Stimulated activated naive CD8-positive, alpha-beta T cell treated with anti-CD3 and anti-CD28 coated beads, Interleukin-15, amount 100 ng/mL, for 72 hours (primary cell): ENCODE results near the gene ADAMTSL2.

Experiments
- ATAC-seq: fragments of 150-1000 bp; cut with Tn5 transposase; 2 replicates; pipeline ENCODE4 v1.10.0; 2021; ENCODE audit warnings: mild to moderate bottlenecking, moderate library complexity
- DNase-seq, 2 donors: peaks; one replicate each; pipeline ENCODE4 v3.0.0; 2021 to 2022
- H3K27ac Mint-ChIP-seq, 2 donors: one replicate each; pipeline ENCODE4 v1.8.0; 2022; ENCODE audit warnings: mild to moderate bottlenecking in 2 of 2, mixed read lengths in 2 of 2, moderate library complexity in 2 of 2
- H3K27me3 Mint-ChIP-seq: one replicate; pipeline ENCODE4 v1.8.0; 2022; ENCODE audit warnings: mixed read lengths
- H3K4me1 Mint-ChIP-seq: one replicate; pipeline ENCODE4 v1.8.0; 2022; ENCODE audit warnings: mild to moderate bottlenecking, mixed read lengths
- H3K4me3 Mint-ChIP-seq, 2 donors: one replicate each; pipeline ENCODE4 v1.8.0; 2022; ENCODE audit warnings: mild to moderate bottlenecking in 2 of 2, mixed read lengths in 2 of 2, moderate library complexity in 1 of 2
- H3K9me3 Mint-ChIP-seq, 2 donors: one replicate each; pipeline ENCODE4 v1.8.0; 2022; ENCODE audit warnings: mixed read lengths in 2 of 2

Gene ADAMTSL2

DNA sequence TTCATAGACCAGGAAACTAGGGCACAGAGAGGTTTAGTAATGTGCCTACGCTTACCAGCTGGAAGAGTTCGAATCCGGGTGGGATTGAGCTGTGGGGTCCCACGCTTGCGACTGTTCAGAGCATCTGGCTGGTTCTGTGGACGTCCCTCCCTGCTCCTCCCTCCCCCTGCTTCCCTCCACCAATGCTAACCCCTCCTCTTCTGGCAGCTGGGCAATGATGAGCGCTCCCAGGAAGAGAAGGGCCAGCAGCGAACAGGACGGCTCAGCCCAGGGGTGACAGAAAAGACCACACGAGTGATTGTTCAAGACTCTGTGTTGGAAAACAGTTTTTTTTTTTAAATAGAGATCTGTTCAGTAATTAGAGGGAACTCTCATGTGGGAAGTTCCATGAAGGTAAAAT is 67.8 kb downstream of the ADAMTSL2 start:
- H3K4me3 Mint-ChIP-seq = no peak overlapping the region
- ATAC-seq (no peak), DNase-seq (no peak)
- peaks cover 19% of the 10 kb centered on the region for H3K27me3 Mint-ChIP-seq
- H3K9me3 Mint-ChIP-seq = peaks cover 9 to 10% of the 10 kb centered on the region in 2 donors
- H3K27ac Mint-ChIP-seq = no peak overlapping the region
- H3K4me1 Mint-ChIP-seq = peaks cover 21% of the 10 kb centered on the region

GRCh38 chr9:133603135-133603927 is 68.8 kb downstream of the ADAMTSL2 start:
- no peak overlapping the region for H3K4me3 Mint-ChIP-seq
- no peaks in the 10 kb centered on the region for H3K9me3 Mint-ChIP-seq
- ATAC-seq = no peak
- H3K27me3 Mint-ChIP-seq = peaks cover 29% of the 10 kb centered on the region
- H3K27ac Mint-ChIP-seq = no peak overlapping the region
- peaks cover 21% of the 10 kb centered on the region for H3K4me1 Mint-ChIP-seq
- DNase-seq = no peak

- H3K9me3 Mint-ChIP-seq = no peaks in the 10 kb centered on the region
- H3K27ac Mint-ChIP-seq = no peak overlapping the region
- no peak overlapping the region for H3K4me3 Mint-ChIP-seq
- peak; percentile 28 to 55 for DNase-seq
- ATAC-seq = peak; percentile 87
- peaks cover 35% of the 10 kb centered on the region for H3K27me3 Mint-ChIP-seq
- H3K4me1 Mint-ChIP-seq = peaks cover 21% of the 10 kb centered on the region
Measured at GRCh38 chr9:133604214-133604613, 69.7 kb downstream of the ADAMTSL2 start.

GRCh38 chr9:133604856-133605255 is 70.4 kb downstream of the ADAMTSL2 start:
- no peak for ATAC-seq
- H3K4me1 Mint-ChIP-seq = peaks cover 25% of the 10 kb centered on the region
- no peak overlapping the region for H3K4me3 Mint-ChIP-seq

DNA sequence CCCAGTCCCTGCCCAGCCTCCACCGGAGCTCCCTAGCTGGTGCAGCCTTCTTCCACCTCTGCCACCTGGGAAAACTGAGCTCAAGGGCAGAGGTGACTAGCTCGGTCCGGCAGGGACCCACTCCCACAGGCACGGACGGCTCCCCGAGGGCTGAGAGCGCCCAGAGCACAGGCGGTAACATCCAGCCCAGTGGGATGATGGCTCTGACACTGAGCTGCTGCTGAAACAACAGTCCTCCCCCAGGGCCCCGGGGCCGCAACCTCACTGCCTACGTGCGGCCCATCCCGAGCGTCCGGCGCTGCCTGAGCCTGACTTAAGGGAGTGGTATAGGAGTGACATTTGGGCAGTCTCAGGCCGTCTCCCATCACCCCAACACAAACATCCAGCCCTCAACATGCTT is 70.9 kb downstream of the ADAMTSL2 start:
- peaks cover 27% of the 10 kb centered on the region for H3K4me1 Mint-ChIP-seq
- peaks cover 46% of the 10 kb centered on the region for H3K27me3 Mint-ChIP-seq
- ATAC-seq (no peak), DNase-seq (no peak)
- H3K4me3 Mint-ChIP-seq = no peak overlapping the region
- H3K9me3 Mint-ChIP-seq = no peaks in the 10 kb centered on the region
- no peak overlapping the region for H3K27ac Mint-ChIP-seq

More at GRCh38 chr9:133604856-133605255, 70.4 kb downstream of the ADAMTSL2 start:
- no peak for DNase-seq
- peaks cover 40% of the 10 kb centered on the region for H3K27me3 Mint-ChIP-seq
- no peak overlapping the region for H3K27ac Mint-ChIP-seq
- H3K9me3 Mint-ChIP-seq = no peaks in the 10 kb centered on the region

DNA sequence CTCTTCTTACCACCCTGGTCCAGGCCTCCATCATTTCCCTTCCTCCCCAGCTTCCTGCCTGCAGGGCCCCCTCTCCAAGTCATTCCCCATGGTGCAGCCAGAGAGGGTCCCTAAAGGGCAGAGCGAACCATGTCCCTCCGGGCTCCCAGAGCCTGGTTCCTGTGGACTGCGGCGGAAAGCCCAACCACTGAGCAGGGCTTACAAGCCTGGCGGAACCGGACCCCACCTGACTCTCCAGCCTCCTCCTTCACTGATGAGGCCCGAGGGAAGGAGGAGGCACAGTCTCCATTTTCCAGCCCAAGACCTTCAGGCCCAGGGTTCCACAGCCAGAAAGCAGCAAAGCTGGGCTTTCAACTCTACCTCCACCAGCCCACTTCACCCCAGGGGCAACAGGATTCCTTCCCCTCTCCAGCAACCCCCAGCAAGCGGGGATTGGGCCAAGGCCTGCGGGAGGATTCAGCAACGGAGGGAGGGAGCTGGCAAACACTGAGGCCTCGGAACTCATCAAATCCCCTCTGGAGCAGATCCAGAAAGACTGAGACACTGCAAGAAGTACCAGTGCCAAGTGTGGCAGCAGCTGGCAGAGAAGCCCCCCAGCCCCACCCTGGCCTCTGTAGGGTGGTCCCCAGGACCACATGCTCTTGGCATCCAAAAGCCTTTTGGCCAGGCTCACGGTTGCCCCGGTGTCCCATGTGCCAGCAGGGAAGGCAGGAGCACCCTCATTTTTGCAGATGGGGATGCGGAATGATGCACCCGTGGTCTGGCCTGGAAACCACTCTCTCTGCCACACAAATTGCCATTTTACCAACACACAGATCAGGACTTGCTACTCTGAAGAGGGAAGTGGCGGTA is 71.6 kb downstream of the ADAMTSL2 start:
- Mint-ChIP-seq H3K4me1 (peaks cover 27% of the 10 kb centered on the region), H3K27me3 (peaks cover 52% of the 10 kb centered on the region), H3K9me3 (no peaks in the 10 kb centered on the region), H3K27ac (no peak overlapping the region), H3K4me3 (no peak overlapping the region)
- DNase-seq = no peak
- ATAC-seq = no peak

- DNase-seq = no peak
- H3K4me1 Mint-ChIP-seq = peaks cover 27% of the 10 kb centered on the region
- H3K27me3 Mint-ChIP-seq = peaks cover 58% of the 10 kb centered on the region
- ATAC-seq = no peak
- H3K27ac Mint-ChIP-seq = no peak overlapping the region
- H3K4me3 Mint-ChIP-seq = no peak overlapping the region
- H3K9me3 Mint-ChIP-seq = no peaks in the 10 kb centered on the region
Measured at GRCh38 chr9:133606708-133607025, 72.2 kb downstream of the ADAMTSL2 start.

- no peaks in the 10 kb centered on the region for H3K9me3 Mint-ChIP-seq
- H3K4me3 Mint-ChIP-seq = no peak overlapping the region
- ATAC-seq (no peak), DNase-seq (no peak)
- H3K27ac Mint-ChIP-seq = no peak overlapping the region
- H3K4me1 Mint-ChIP-seq = peaks cover 27% of the 10 kb centered on the region
- H3K27me3 Mint-ChIP-seq = peaks cover 63% of the 10 kb centered on the region
Measured at GRCh38 chr9:133607381-133607780, 72.9 kb downstream of the ADAMTSL2 start.

GRCh38 chr9:133607976-133608375 is 73.5 kb downstream of the ADAMTSL2 start:
- DNase-seq (no peak), ATAC-seq (no peak)
- Mint-ChIP-seq H3K27ac (no peak overlapping the region), H3K4me1 (peaks cover 27% of the 10 kb centered on the region), H3K9me3 (no peaks in the 10 kb centered on the region), H3K4me3 (no peak overlapping the region), H3K27me3 (peaks cover 65% of the 10 kb centered on the region)

DNA sequence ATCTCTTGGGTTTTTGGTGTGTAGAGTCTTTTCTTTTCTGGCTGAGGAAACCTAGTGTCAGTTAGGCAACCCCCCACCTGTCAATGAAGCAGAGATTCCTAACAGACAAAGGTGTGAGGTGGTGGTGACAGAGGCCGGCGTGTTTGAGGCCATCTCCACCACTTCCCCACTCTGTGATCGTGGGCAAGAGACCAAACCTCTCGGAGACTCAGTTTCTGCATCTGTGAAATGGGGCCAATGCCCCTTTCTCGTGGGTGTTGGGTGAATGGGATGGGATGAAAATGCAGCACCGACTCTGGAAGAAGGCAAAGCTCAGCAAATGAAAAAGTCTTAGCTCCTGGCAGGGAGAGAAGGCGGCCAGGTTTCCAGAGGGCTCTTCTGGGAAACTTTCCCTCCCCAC is 73.9 kb downstream of the ADAMTSL2 start:
- no peaks in the 10 kb centered on the region for H3K9me3 Mint-ChIP-seq
- H3K27ac Mint-ChIP-seq = no peak overlapping the region
- peaks cover 69% of the 10 kb centered on the region for H3K27me3 Mint-ChIP-seq
- DNase-seq (no peak), ATAC-seq (no peak)
- H3K4me3 Mint-ChIP-seq = no peak overlapping the region
- peaks cover 27% of the 10 kb centered on the region for H3K4me1 Mint-ChIP-seq

DNA sequence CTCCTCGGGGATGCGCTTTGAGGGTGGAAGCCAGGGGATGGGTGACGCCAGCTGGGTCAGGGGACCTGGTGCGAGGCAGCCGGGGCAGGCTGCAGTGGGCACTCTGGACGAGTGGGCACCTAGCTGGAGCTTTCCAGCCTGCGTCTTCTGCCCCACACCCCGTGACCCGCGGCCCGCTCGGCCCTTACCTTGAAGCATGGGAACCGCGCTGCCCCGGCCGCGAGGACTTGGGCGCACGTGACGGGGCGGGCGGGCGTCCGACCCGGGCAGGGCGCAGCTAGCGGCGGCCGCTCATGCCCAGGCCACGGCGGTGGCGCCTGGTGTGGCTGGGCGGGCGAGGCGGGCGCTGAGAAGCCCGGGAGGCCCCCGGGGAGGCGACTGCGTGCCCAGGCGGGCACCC is 74.4 kb downstream of the ADAMTSL2 start:
- no peak overlapping the region for H3K4me3 Mint-ChIP-seq
- H3K4me1 Mint-ChIP-seq = peaks cover 24% of the 10 kb centered on the region
- H3K27ac Mint-ChIP-seq = no peak overlapping the region
- no peaks in the 10 kb centered on the region for H3K9me3 Mint-ChIP-seq
- DNase-seq = no peak
- no peak for ATAC-seq
- H3K27me3 Mint-ChIP-seq = peaks cover 73% of the 10 kb centered on the region

DNA sequence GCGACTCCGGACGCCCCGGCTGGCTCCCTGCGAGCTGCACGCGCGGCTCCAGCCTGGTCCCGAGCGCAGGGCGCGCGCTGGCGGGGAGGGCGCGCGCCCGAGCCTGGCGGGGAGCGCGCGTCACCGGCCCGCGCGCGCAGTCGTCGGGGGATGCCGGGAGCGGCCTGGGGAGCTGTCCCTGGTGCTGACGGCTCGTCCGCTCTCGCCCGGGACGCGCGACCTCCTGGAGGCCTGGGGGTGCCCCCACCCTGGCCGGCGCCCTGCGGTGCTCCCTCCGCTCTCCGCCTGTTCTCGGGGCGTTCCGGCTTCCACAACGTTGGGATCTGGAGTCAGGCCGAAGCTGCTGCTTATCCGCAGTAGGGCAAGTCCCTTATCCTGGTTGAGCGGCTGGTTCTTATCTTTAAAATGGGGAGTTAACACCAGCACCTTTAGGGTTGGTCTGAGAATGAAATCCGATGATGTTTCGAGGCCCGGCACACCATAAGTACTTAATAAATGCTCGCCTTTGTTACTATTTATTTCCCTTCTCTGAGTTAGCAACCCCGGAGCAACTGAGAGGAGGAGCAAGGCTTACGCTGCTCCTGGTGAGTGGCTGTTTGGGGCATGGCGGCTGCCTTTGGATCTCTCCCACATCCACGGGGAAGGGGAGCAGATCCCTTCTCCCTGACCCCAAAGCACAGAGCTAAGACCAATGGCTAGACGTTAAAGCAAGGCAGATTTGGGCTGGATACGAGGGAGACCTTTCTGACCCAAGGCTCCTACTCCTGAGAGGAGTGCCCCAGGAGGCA is 75.0 kb downstream of the ADAMTSL2 start, which contains the start of gene FAM163B:
TSS of gene FAM163B (minus strand) at position 79 of the 788 bp plus-strand sequence. CDS start 29,166 bp downstream, outside the sequence.
- peaks cover 73% of the 10 kb centered on the region for H3K27me3 Mint-ChIP-seq
- ATAC-seq = peak; percentile 69
- peak; percentile 30 to 39 for DNase-seq
- H3K27ac Mint-ChIP-seq = no peak within 1 kb of the TSS
- peaks cover 18% of the 10 kb centered on the region for H3K4me1 Mint-ChIP-seq
- no peaks in the 10 kb centered on the region for H3K9me3 Mint-ChIP-seq
- H3K4me3 Mint-ChIP-seq = no peak within 1 kb of the TSS

GRCh38 chr9:133610845-133611244 is 76.3 kb downstream of the ADAMTSL2 start:
- Mint-ChIP-seq H3K4me3 (no peak overlapping the region), H3K27me3 (peaks cover 73% of the 10 kb centered on the region), H3K9me3 (no peaks in the 10 kb centered on the region), H3K4me1 (peaks cover 8% of the 10 kb centered on the region), H3K27ac (no peak overlapping the region)
- DNase-seq (no peak), ATAC-seq (no peak)

DNA sequence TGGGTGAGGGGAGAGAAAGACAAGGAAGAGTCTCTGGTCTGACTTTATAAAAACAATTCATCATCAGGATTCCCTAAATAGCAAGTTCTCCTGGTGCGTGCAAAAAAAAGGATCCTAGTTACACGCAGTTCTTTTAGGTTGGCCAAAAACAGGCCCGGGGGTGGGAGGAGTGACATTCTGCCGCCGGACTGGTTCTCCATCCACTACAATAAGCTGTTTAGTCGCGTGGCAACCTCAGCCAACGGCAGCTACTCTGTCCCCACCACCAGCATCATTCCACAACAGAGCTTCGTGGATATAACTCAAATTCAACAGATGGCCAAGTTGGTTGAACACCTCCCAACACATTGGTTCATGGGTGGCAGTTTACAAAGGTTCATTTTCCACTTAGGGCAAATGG is 77.5 kb downstream of the ADAMTSL2 start:
- no peak overlapping the region for H3K27ac Mint-ChIP-seq
- no peak overlapping the region for H3K4me3 Mint-ChIP-seq
- peaks cover 6% of the 10 kb centered on the region for H3K4me1 Mint-ChIP-seq
- ATAC-seq = no peak
- H3K27me3 Mint-ChIP-seq = peaks cover 64% of the 10 kb centered on the region
- DNase-seq = no peak
- H3K9me3 Mint-ChIP-seq = no peaks in the 10 kb centered on the region

DNA sequence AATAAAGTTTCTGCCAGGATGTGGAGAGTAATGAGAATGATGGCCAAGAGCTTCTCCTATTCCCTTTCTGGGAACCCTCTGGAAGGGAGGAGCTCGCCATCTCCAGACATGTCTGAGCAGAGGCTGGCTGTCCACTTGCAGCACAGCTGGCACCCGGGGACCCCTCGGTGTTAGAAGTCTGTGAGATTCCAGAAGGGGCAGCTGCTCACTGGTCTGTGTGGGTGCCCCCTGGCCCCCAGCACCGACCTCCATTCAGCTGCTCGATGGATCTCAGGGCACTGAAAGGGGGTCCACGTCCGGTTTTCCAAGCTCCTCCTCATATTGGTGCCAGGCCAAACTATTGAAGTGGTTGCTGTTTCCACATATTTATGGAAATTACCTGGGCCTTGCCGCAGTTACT is 78.3 kb downstream of the ADAMTSL2 start:
- peaks cover 56% of the 10 kb centered on the region for H3K27me3 Mint-ChIP-seq
- no peak for DNase-seq

More for the DNA sequence above, 78.3 kb downstream of the ADAMTSL2 start:
- no peak for ATAC-seq
- peaks cover 6% of the 10 kb centered on the region for H3K4me1 Mint-ChIP-seq
- H3K4me3 Mint-ChIP-seq = no peak overlapping the region
- H3K9me3 Mint-ChIP-seq = no peaks in the 10 kb centered on the region
- H3K27ac Mint-ChIP-seq = no peak overlapping the region
